Muscle of leg (tissue), 16 donors: ENCODE data around the gene NOP58. TPM values are rescaled to one million over a fixed set of nuclear protein-coding genes. Genes with fewer than 3 reads are reported as not detected.
"Not testable (repeated sequence)": the region's sequence is repeated elsewhere in the genome, so short reads cannot be mapped to it uniquely, and the experiment has no call there.

Experiments
- DNase-seq: peaks from one replicate; pipeline ENCODE4 v3.0.0; 2013
- H3K27ac ChIP-seq: one replicate; pipeline ENCODE4 v1.5.1; 2013; ENCODE audit warnings: mild to moderate bottlenecking, low read length, control low read depth
- H3K27me3 ChIP-seq: one replicate; pipeline ENCODE4 v1.6.1; 2013; ENCODE audit warnings: low read length; ENCODE audit not compliant: control insufficient read depth, insufficient read depth
- H3K36me3 ChIP-seq: one replicate; pipeline ENCODE4 v1.6.1; 2013; ENCODE audit warnings: low read length; ENCODE audit not compliant: control insufficient read depth, insufficient read depth
- H3K4me1 ChIP-seq: one replicate; pipeline ENCODE4 v1.6.1; 2013; ENCODE audit warnings: low read length; ENCODE audit not compliant: control insufficient read depth, insufficient read depth
- H3K4me3 ChIP-seq: one replicate; pipeline ENCODE4 v1.5.1; 2013; ENCODE audit warnings: low read length, control low read depth
- H3K9me3 ChIP-seq: replicated peaks from 2 replicates; pipeline ENCODE4 v1.6.1; 2013; ENCODE audit warnings: low read depth, low read length; ENCODE audit not compliant: control insufficient read depth
- WGBS: methylation state at CpG from one replicate; pipeline ENCODE4 v1.1.5; 2013; ENCODE audit warnings: missing lambda C conversion rate; ENCODE audit not compliant: insufficient coverage; 5-methylcytosine and 5-hydroxymethylcytosine counted together
- long read RNA-seq, 11 donors: transcript quantifications; one replicate each; lab custom pipeline, GENCODE V29; 2026
- polyA plus RNA-seq, 8 donors: library from polyadenylated mRNA; unstranded; fragments of 120-200 nt; gene quantifications; one replicate each; pipeline versions ENCODE4 v1.2.1 to v1.2.3, GENCODE V29; 2013; ENCODE audit warnings: inconsistent platforms in 1 of 8, low replicate concordance in 1 of 8; ENCODE audit not compliant: insufficient read length in 8 of 8, insufficient read depth in 1 of 8
- total RNA-seq: library from RNA; stranded (reverse); fragments of 120-200 nt; gene quantifications from one replicate; pipeline ENCODE4 v1.2.4, GENCODE V29; 2013

Gene NOP58
- total RNA-seq (56.6 TPM), polyA plus RNA-seq (10 to 100 TPM; 57.7 to 72.3 (median 65.6) TPM)
- long read RNA-seq, donor 1, transcript NOP58-201 (15 exons, 2,046 nt) = minor isoform, 5 of 18 reads
- long read RNA-seq, donor 1, transcript NOP58-206 (4 exons, 599 nt) = major isoform, 6 of 18 reads
- long read RNA-seq, donor 1, partial matches to known transcripts = 6 of 18 reads
- long read RNA-seq, donor 1, other reads (novel, unspliced or antisense) = 0 of 18 reads
- long read RNA-seq, donor 2, partial matches to known transcripts = 0 of 2 reads
- long read RNA-seq, donor 2, other reads (novel, unspliced or antisense) = 0 of 2 reads
- long read RNA-seq, donor 3, transcript NOP58-206 (4 exons, 599 nt) = minor isoform, 11 of 56 reads
- long read RNA-seq, donor 3, transcript NOP58-201 (15 exons, 2,046 nt) = major isoform, 12 of 56 reads
- long read RNA-seq, donor 3, partial matches to known transcripts = 32 of 56 reads
- long read RNA-seq, donor 3, other reads (novel, unspliced or antisense) = 0 of 56 reads
- long read RNA-seq, donor 4, transcript NOP58-201 (15 exons, 2,046 nt) = major isoform, 5 of 10 reads
- long read RNA-seq, donor 4, partial matches to known transcripts = 5 of 10 reads
- long read RNA-seq, donor 4, other reads (novel, unspliced or antisense) = 0 of 10 reads
- long read RNA-seq, donor 5, transcript NOP58-206 (4 exons, 599 nt) = minor isoform, 5 of 85 reads
- long read RNA-seq, donor 5, transcript NOP58-201 (15 exons, 2,046 nt) = major isoform, 19 of 85 reads
- long read RNA-seq, donor 5, partial matches to known transcripts = 59 of 85 reads
- long read RNA-seq, donor 5, other reads (novel, unspliced or antisense) = 0 of 85 reads
- long read RNA-seq, donor 6, transcript NOP58-201 (15 exons, 2,046 nt) = minor isoform, 7 of 66 reads
- long read RNA-seq, donor 6, transcript NOP58-206 (4 exons, 599 nt) = major isoform, 11 of 66 reads
- long read RNA-seq, donor 6, partial matches to known transcripts = 43 of 66 reads
- long read RNA-seq, donor 6, other reads (novel, unspliced or antisense) = 0 of 66 reads
- long read RNA-seq, donor 7, transcript NOP58-206 (4 exons, 599 nt) = major isoform, 6 of 48 reads
- long read RNA-seq, donor 7, partial matches to known transcripts = 35 of 48 reads
- long read RNA-seq, donor 7, other reads (novel, unspliced or antisense) = 0 of 48 reads
- long read RNA-seq, donor 8, partial matches to known transcripts = 20 of 26 reads
- long read RNA-seq, donor 8, other reads (novel, unspliced or antisense) = 0 of 26 reads
- long read RNA-seq, donor 9, transcript NOP58-201 (15 exons, 2,046 nt) = major isoform, 5 of 26 reads
- long read RNA-seq, donor 9, partial matches to known transcripts = 18 of 26 reads
- long read RNA-seq, donor 9, other reads (novel, unspliced or antisense) = 0 of 26 reads
- long read RNA-seq, donor 10, transcript NOP58-206 (4 exons, 599 nt) = major isoform, 10 of 58 reads
- long read RNA-seq, donor 10, partial matches to known transcripts = 39 of 58 reads
- long read RNA-seq, donor 10, other reads (novel, unspliced or antisense) = 0 of 58 reads
- long read RNA-seq, donor 11, transcript NOP58-201 (15 exons, 2,046 nt) = major isoform, 5 of 35 reads
- long read RNA-seq, donor 11, partial matches to known transcripts = 29 of 35 reads
- long read RNA-seq, donor 11, other reads (novel, unspliced or antisense) = 0 of 35 reads

GRCh38 chr2:202265467-202266277, at the start of gene NOP58:
Gene NOP58, plus strand, starts transcription at chr2:202265763. Its CDS starts 179 bp downstream, at chr2:202265942.
- Histone ChIP-seq H3K27me3 (no peaks in the 10 kb centered on the region), H3K4me1 (peaks cover 4% of the 10 kb centered on the region), H3K36me3 (no peaks in the 10 kb centered on the region), H3K27ac (peak within 1 kb of the TSS; percentile 98), H3K9me3 (no peaks in the 10 kb centered on the region), H3K4me3 (peak within 1 kb of the TSS; percentile 100)
- under 1% methylated on average over 53 of the region's 54 CpGs for WGBS
- DNase-seq = peak; percentile 99

DNA sequence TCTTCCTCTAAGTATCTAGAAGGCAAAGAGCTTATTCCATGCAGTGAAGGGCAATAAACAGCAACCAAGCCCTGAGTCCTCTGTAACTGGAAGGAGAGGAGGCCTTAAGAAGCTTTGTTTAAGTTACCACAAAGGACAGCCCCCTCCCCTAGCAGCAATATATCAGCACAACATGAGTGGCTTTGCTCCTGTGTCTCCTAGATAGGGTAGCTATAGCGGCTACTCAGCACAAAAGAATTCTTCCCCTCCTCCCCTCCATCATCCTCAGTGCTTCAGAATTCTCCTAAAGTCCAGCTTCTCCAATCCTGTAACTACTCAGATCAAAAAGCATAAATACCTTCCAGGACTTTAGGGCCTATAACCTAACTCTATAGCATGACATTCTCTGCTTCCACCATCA, 43.7 kb upstream of the NOP58 start:
- 27% methylated on average over 1 of the region's 1 CpG for WGBS
- peaks cover 18% of the 10 kb centered on the region for H3K36me3 ChIP-seq
- H3K27me3 ChIP-seq = no peaks in the 10 kb centered on the region
- H3K4me3 ChIP-seq = no peak overlapping the region
- H3K4me1 ChIP-seq = no peaks in the 10 kb centered on the region
- H3K9me3 ChIP-seq = no peaks in the 10 kb centered on the region
- no peak overlapping the region for H3K27ac ChIP-seq
- no peak for DNase-seq

DNA sequence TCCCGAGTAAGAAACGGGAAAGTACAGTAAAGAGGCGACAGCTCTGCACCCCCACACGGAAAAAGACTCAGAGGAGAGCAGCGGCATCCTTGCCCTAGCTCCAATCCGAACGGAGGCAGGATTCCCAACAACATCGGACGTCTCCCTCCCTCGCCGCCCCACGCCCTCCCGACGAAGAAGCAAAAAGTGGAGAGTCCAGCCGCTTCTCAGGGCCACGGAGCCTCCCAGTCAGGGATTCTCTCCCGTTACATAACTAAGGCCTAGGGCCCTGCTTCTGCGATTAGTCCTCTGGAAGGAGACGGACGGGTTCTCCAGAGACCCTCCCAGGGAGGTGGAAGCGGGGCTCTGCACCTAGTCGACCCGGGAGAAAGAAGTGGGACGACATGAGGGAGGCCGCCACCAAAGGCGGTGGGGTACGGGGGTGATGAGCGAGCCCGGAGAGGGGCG, 27.8 kb upstream of the NOP58 start:
- peak overlapping the region; percentile 98 for H3K4me3 ChIP-seq
- DNase-seq = peak; percentile 50
- H3K27me3 ChIP-seq = no peaks in the 10 kb centered on the region
- peak overlapping the region; percentile 96 for H3K27ac ChIP-seq
- peaks cover 8% of the 10 kb centered on the region for H3K4me1 ChIP-seq
- H3K9me3 ChIP-seq = no peaks in the 10 kb centered on the region
- no peaks in the 10 kb centered on the region for H3K36me3 ChIP-seq
- WGBS = 0% methylated on average over 21 of the region's 30 CpGs

DNA sequence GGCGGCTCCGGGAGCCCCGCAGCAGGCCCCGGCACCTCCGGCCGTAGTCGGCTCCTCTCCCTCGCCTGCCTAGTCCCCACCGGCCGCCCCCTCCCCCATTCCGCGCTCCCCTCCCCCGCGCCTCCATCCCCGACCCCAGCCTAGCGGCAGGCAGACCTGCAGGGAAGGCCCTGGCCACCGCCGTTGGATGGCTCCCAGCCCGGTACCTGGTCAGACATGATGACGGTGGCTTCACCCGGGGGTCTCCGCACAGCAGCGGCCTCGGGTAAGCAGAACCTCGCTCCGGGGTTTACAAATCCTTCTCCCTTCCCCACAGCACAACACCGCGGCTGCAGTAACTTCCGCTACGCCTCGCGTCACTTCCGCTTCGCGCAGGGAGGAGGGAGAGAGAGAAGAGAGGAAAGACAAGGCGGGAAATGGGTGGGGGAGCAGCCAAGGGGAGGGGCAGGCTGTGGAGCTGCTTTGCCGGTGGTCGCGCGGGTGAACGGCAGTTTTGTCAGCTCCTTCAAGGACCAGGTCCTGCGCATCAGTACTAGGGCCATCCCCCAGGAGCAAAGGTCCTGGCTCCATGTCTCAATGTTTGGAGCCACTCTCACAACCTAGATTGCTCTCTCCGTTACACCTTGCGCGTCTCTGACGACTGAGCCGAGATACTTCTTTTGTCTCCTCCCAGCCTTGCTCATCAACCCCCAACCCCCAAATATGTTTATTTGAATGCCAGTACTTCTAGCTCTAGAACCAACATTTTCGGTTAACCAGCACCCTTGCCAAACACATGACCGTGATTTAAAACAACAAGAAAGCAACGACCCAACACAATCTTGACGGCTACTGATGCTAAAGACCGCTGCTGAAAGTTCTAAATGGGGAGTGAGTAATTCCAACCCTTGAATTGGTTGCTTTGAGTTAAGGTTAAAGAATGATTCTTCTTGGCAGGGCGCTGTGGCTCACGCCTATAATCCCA, 27.0 kb upstream of the NOP58 start, which contains the start of gene SUMO1:
Gene SUMO1 (minus strand): TSS at position 364 of the 964 bp plus-strand sequence. CDS start 146 bp downstream, at position 218.
- Histone ChIP-seq H3K27me3 (peaks cover 3% of the 10 kb centered on the region), H3K9me3 (no peaks in the 10 kb centered on the region), H3K27ac (peak within 1 kb of the TSS; percentile 96), H3K36me3 (no peaks in the 10 kb centered on the region), H3K4me1 (peaks cover 8% of the 10 kb centered on the region), H3K4me3 (peak within 1 kb of the TSS; percentile 98)
- DNase-seq = peak; percentile 98
- under 1% methylated on average over 24 of the region's 54 CpGs for WGBS

DNA sequence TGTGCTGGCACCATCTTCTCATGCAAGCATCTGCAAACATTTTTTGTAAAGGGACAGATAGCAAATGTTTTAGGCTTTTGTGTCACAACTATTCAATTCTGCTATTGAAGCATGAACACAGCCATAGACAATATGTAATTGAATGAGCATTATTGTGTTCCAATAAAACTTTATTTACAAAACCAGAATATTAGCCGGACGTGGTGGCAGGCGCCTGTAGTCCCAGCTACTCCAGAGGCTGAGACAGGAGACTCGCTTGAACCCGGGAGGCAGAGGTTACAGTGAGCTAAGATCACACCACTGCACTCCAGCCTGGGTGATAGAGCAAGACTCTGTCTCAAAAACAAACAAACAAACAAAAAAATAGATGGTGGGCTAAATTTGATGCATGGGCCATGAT, 17.9 kb upstream of the NOP58 start:
- DNase-seq, H3K27me3 ChIP-seq, H3K36me3 ChIP-seq, H3K4me1 ChIP-seq, H3K4me3 ChIP-seq, H3K27ac ChIP-seq, H3K9me3 ChIP-seq: not testable (repeated sequence)
- WGBS = no CpG with 5 or more reads among the region's 5 CpGs

- DNase-seq = no peak
- H3K4me1 ChIP-seq = no peaks in the 10 kb centered on the region
- no peak overlapping the region for H3K4me3 ChIP-seq
- 60% methylated on average over 5 of the region's 10 CpGs for WGBS
- H3K9me3 ChIP-seq = peaks cover 3% of the 10 kb centered on the region
- H3K27ac ChIP-seq = no peak overlapping the region
- H3K36me3 ChIP-seq = no peaks in the 10 kb centered on the region
- peaks cover 2% of the 10 kb centered on the region for H3K27me3 ChIP-seq
These were observed 15.9 kb upstream of the NOP58 start for GRCh38 chr2:202249521-202250253.

GRCh38 chr2:202251494-202251893, 14.1 kb upstream of the NOP58 start:
- WGBS = no CpG with 5 or more reads among the region's 5 CpGs
- Histone ChIP-seq H3K36me3 (no peaks in the 10 kb centered on the region), H3K9me3 (peaks cover 3% of the 10 kb centered on the region), H3K27me3 (peaks cover 2% of the 10 kb centered on the region), H3K4me3 (no peak overlapping the region), H3K4me1 (no peaks in the 10 kb centered on the region), H3K27ac (no peak overlapping the region)
- no peak for DNase-seq
